ENCODE results near the gene AFF2. TPM values are rescaled to one million over a fixed set of nuclear protein-coding genes. Genes with fewer than 3 reads are reported as not detected.

AFF2 gene
- total RNA-seq, 2 experiments from 2014 or later, result 0.13 to 0.40 TPM

DNA sequence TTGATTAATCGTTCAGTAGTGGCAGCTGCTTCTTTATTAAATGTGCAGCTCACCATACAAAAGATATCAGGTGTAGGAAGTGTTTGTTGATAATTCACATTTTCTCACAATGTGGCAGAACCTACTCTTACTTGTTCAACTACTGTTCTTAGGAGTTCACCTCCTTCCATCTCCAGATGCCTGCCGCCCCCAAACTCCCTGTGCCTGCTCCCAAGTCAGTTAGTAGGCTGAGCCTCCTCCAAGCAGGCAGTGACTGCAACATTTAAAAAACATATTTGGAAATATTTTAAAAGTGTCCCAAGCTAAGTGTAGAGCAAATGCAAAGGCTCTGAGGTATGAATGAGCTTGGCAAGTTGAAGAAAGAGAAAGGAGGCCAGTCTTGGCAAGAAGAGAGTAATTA lies 100.2 kb downstream of the AFF2 start:
- no peak for ATAC-seq
- ChIA-PET POLR2A (no interaction called here), CTCF (no interaction called here)
- Mint-ChIP-seq H3K27me3 (ENCODE audit: low read depth) (no peaks in the 10 kb centered on the region), H3K36me3 (ENCODE audit: low read depth) (no peaks in the 10 kb centered on the region), H3K4me3 (no peak overlapping the region), H3K9me3 (ENCODE audit: insufficient read depth) (no peaks in the 10 kb centered on the region), H3K27ac (no peak overlapping the region), H3K4me1 (ENCODE audit: low read depth) (no peaks in the 10 kb centered on the region)
- no peak for DNase-seq

DNA sequence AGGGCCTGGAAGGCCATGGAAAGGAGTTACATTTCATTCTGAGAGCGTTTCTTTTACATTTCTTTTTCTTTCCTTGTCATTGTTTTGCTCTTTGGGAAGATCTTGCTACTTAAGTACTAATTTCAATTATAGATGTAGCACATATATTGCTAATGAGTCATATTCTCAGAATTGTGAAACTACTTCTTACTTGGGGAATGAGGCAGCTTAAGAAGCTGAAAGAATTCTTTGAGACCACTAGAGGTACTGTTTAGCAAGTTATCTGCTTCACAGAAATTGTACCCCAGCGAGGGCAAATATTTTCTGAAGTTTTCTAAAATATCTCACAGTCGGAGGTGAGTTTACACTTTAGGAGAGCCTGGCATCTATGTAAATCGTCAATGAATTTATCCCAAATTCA lies 100.6 kb downstream of the AFF2 start:
- no peak overlapping the region for H3K4me3 Mint-ChIP-seq
- H3K4me1 Mint-ChIP-seq (ENCODE audit: low read depth), result no peaks in the 10 kb centered on the region
- no peak overlapping the region for H3K27ac Mint-ChIP-seq
- no peaks in the 10 kb centered on the region for H3K27me3 Mint-ChIP-seq (ENCODE audit: low read depth)
- DNase-seq (no peak), ATAC-seq (no peak)
- POLR2A ChIA-PET, result no interaction called here
- no peaks in the 10 kb centered on the region for H3K36me3 Mint-ChIP-seq (ENCODE audit: low read depth)
- CTCF ChIA-PET, result no interaction called here
- H3K9me3 Mint-ChIP-seq (ENCODE audit: insufficient read depth), result no peaks in the 10 kb centered on the region

GRCh38 chrX:148609515-148610327 lies 109.3 kb downstream of the AFF2 start:
- ATAC-seq (no peak), DNase-seq (no peak)
- no peak overlapping the region for H3K4me3 Mint-ChIP-seq
- H3K36me3 Mint-ChIP-seq (ENCODE audit: low read depth), result no peaks in the 10 kb centered on the region
- H3K27ac Mint-ChIP-seq, result no peak overlapping the region
- H3K9me3 Mint-ChIP-seq (ENCODE audit: insufficient read depth), result peaks cover 8% of the 10 kb centered on the region
- peaks cover 1% of the 10 kb centered on the region for H3K4me1 Mint-ChIP-seq (ENCODE audit: low read depth)
- no peaks in the 10 kb centered on the region for H3K27me3 Mint-ChIP-seq (ENCODE audit: low read depth)
- ChIA-PET POLR2A (no interaction called here), CTCF (no interaction called here)

DNA sequence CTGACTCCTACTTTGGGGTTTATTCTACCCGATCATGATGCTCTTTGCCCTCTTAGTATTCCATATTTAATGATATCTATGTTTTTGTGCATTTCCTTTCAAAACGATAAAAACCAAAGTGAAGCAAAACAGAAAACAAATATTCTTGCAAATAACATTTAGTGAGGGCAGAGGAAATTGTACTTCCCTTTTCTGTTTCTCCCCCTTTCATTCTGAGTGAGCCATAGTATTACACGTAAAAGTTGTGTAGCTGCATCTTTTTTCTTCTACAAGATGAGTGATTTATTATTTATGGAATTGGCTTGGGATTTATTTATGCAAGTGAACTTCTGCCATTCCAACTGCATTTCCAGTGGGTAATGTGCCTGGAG lies 109.9 kb downstream of the AFF2 start:
- no peak overlapping the region for H3K27ac Mint-ChIP-seq
- ChIA-PET POLR2A (no interaction called here), CTCF (no interaction called here)
- peaks cover 1% of the 10 kb centered on the region for H3K4me1 Mint-ChIP-seq (ENCODE audit: low read depth)
- peaks cover 8% of the 10 kb centered on the region for H3K9me3 Mint-ChIP-seq (ENCODE audit: insufficient read depth)
- no peaks in the 10 kb centered on the region for H3K36me3 Mint-ChIP-seq (ENCODE audit: low read depth)
- no peak overlapping the region for H3K4me3 Mint-ChIP-seq
- DNase-seq (no peak), ATAC-seq (no peak)
- no peaks in the 10 kb centered on the region for H3K27me3 Mint-ChIP-seq (ENCODE audit: low read depth)

GRCh38 chrX:148611993-148612392 lies 111.6 kb downstream of the AFF2 start:
- POLR2A ChIA-PET, result no interaction called here
- ATAC-seq, result no peak
- Mint-ChIP-seq H3K27me3 (ENCODE audit: low read depth) (no peaks in the 10 kb centered on the region), H3K4me3 (no peak overlapping the region), H3K27ac (no peak overlapping the region), H3K4me1 (ENCODE audit: low read depth) (peaks cover 1% of the 10 kb centered on the region), H3K36me3 (ENCODE audit: low read depth) (no peaks in the 10 kb centered on the region), H3K9me3 (ENCODE audit: insufficient read depth) (peaks cover 5% of the 10 kb centered on the region)
- no peak for DNase-seq
- CTCF ChIA-PET, result no interaction called here

DNA sequence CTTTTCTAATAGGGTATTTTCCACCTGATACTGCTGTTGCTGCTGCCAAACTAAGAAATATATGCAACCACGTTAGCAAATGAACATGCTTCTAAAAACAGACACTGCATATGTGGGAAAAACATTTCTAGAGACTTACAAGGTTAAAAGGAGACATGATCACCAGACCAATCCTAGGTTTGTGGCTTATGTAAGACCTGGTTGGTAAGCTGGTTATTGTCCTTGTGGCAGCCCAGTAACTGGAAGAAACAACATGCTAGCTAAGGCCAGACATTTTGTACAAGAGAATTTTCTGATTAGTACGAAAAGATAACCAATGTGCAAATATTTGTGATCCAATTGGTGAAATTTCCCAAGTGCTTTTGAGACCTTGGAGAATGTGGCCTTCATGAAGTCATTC lies 112.0 kb downstream of the AFF2 start:
- ATAC-seq, result no peak
- ChIA-PET POLR2A (no interaction called here), CTCF (no interaction called here)
- H3K36me3 Mint-ChIP-seq (ENCODE audit: low read depth), result no peaks in the 10 kb centered on the region
- H3K4me1 Mint-ChIP-seq (ENCODE audit: low read depth), result peaks cover 1% of the 10 kb centered on the region
- H3K27me3 Mint-ChIP-seq (ENCODE audit: low read depth), result no peaks in the 10 kb centered on the region
- H3K4me3 Mint-ChIP-seq, result no peak overlapping the region
- no peak overlapping the region for H3K27ac Mint-ChIP-seq
- DNase-seq, result no peak
- peaks cover under 1% of the 10 kb centered on the region for H3K9me3 Mint-ChIP-seq (ENCODE audit: insufficient read depth)

- no peaks in the 10 kb centered on the region for H3K9me3 Mint-ChIP-seq (ENCODE audit: insufficient read depth)
- CTCF ChIA-PET, result no interaction called here
- POLR2A ChIA-PET, result no interaction called here
- H3K4me1 Mint-ChIP-seq (ENCODE audit: low read depth), result peaks cover 1% of the 10 kb centered on the region
- no peak for DNase-seq
- H3K4me3 Mint-ChIP-seq, result no peak overlapping the region
- H3K27ac Mint-ChIP-seq, result no peak overlapping the region
- no peaks in the 10 kb centered on the region for H3K36me3 Mint-ChIP-seq (ENCODE audit: low read depth)
- H3K27me3 Mint-ChIP-seq (ENCODE audit: low read depth), result no peaks in the 10 kb centered on the region
- no peak for ATAC-seq
These were observed 113.2 kb downstream of the AFF2 start for GRCh38 chrX:148613636-148614035.

- ChIA-PET CTCF (no interaction called here), POLR2A (no interaction called here)
- no peaks in the 10 kb centered on the region for H3K4me1 Mint-ChIP-seq (ENCODE audit: low read depth)
- ATAC-seq, result no peak
- no peak overlapping the region for H3K27ac Mint-ChIP-seq
- no peaks in the 10 kb centered on the region for H3K9me3 Mint-ChIP-seq (ENCODE audit: insufficient read depth)
- H3K27me3 Mint-ChIP-seq (ENCODE audit: low read depth), result no peaks in the 10 kb centered on the region
- H3K4me3 Mint-ChIP-seq, result no peak overlapping the region
- no peaks in the 10 kb centered on the region for H3K36me3 Mint-ChIP-seq (ENCODE audit: low read depth)
- DNase-seq, result no peak
These were observed 115.1 kb downstream of the AFF2 start for GRCh38 chrX:148615491-148615890.

GRCh38 chrX:148618470-148619445 lies 118.3 kb downstream of the AFF2 start:
- no peak overlapping the region for H3K4me3 Mint-ChIP-seq
- POLR2A ChIA-PET, result no interaction called here
- H3K27ac Mint-ChIP-seq, result no peak overlapping the region
- no peaks in the 10 kb centered on the region for H3K9me3 Mint-ChIP-seq (ENCODE audit: insufficient read depth)
- no peaks in the 10 kb centered on the region for H3K36me3 Mint-ChIP-seq (ENCODE audit: low read depth)
- ATAC-seq (no peak), DNase-seq (no peak)
- no peaks in the 10 kb centered on the region for H3K27me3 Mint-ChIP-seq (ENCODE audit: low read depth)
- H3K4me1 Mint-ChIP-seq (ENCODE audit: low read depth), result no peaks in the 10 kb centered on the region
- CTCF ChIA-PET, result no interaction called here

- Mint-ChIP-seq H3K9me3 (ENCODE audit: insufficient read depth) (no peaks in the 10 kb centered on the region), H3K27ac (no peak overlapping the region), H3K27me3 (ENCODE audit: low read depth) (no peaks in the 10 kb centered on the region), H3K4me1 (ENCODE audit: low read depth) (no peaks in the 10 kb centered on the region), H3K36me3 (ENCODE audit: low read depth) (no peaks in the 10 kb centered on the region), H3K4me3 (no peak overlapping the region)
- POLR2A ChIA-PET, result no interaction called here
- CTCF ChIA-PET, result no interaction called here
- no peak for ATAC-seq
- no peak for DNase-seq
These were observed 119.6 kb downstream of the AFF2 start for GRCh38 chrX:148620023-148620422.

- ChIA-PET CTCF (no interaction called here), POLR2A (no interaction called here)
- Mint-ChIP-seq H3K27me3 (ENCODE audit: low read depth) (no peaks in the 10 kb centered on the region), H3K9me3 (ENCODE audit: insufficient read depth) (no peaks in the 10 kb centered on the region), H3K27ac (no peak overlapping the region), H3K4me3 (no peak overlapping the region), H3K4me1 (ENCODE audit: low read depth) (no peaks in the 10 kb centered on the region), H3K36me3 (ENCODE audit: low read depth) (no peaks in the 10 kb centered on the region)
- no peak for DNase-seq
- no peak for ATAC-seq
These were observed 124.6 kb downstream of the AFF2 start for GRCh38 chrX:148624951-148625474.

DNA sequence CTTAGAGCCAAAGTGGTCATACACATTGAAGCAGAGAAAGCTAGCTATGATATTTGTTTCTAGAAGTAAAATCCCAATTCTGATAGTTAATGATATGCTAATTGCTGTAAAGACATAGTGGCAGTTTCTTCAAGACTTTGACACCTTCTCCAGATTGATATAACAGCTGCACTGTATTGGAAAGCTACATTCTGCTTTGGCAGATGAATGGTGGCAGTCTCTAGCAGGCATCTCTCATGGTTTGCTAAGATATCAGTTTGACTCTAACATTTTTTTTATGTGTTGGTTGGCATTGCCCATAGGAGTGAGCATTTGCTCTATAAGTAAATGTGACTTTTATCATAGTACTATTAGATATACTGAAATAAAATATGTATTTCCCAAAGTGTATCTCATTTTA lies 128.2 kb downstream of the AFF2 start:
- Mint-ChIP-seq H3K9me3 (ENCODE audit: insufficient read depth) (no peaks in the 10 kb centered on the region), H3K27ac (no peak overlapping the region), H3K4me3 (no peak overlapping the region), H3K36me3 (ENCODE audit: low read depth) (no peaks in the 10 kb centered on the region), H3K4me1 (ENCODE audit: low read depth) (no peaks in the 10 kb centered on the region), H3K27me3 (ENCODE audit: low read depth) (no peaks in the 10 kb centered on the region)
- ATAC-seq (no peak), DNase-seq (no peak)
- ChIA-PET CTCF (no interaction called here), POLR2A (no interaction called here)

Measured in activated CD8-positive, alpha-beta T cell treated with anti-CD3 and anti-CD28 coated beads, Interleukin-2, amount 10 ng/mL, durations not matched to agents 7 days and 5 days (primary cell).